NCI-H2081 treated with DMSO at 0.1 percent for 48 hours (cell line): ENCODE data around the gene MOCS2.

Experiments
- DNase-seq: peaks from one replicate; lab custom pipeline; 2025; lab: John Stamatoyannopoulos, UW

MOCS2 gene

DNA sequence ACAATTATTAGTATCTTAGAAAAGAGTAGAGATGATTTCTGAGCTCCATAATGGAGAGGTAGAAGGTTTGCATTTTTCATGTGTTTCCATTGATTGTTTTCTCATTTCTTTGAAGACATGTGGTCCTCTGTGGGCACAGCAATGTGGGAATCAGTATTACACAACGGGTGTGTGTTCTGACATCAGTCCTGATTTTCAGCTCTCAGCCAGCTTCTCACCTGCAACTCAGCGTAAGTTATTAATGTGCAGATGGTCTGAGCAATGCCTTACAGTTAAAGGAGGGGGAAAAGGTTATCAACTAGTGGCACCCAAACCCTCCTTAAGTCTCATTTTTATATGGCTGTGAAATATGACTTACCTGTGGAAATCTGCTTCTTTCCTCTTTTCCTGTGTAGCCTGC, 61.3 kb downstream of the MOCS2 start:
- DNase-seq, result no peak
